GM21737 (cell line): ENCODE results near the gene TRUB2.

Source experiments
- ATAC-seq: cut with Tn5 transposase; IDR thresholded peaks from one replicate; pipeline ENCODE4 v1.9.1; 2021; ENCODE audit warnings: mild to moderate bottlenecking, moderate library complexity; ENCODE audit not compliant: unreplicated experiment

TRUB2 gene

DNA sequence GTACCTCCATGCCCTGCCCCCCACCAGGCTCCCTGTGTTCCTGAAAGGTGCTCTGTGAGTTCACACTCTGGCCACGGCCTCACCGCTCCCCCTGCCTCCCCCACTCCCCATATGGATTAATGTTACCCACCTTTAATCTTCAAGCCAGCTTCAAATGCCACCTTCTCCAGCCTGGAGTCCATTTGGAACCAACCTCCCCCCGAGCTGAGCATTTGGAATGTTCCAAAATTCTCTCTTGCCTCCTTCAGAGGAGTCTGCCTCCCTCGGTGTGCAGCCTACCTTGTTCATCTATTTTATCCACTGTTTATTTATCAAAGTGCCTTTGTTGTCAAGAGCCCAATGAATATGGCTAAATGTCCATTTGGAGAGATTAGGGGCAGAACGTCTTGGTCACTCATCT is 50.7 kb downstream of the TRUB2 start:
- no peak for ATAC-seq

DNA sequence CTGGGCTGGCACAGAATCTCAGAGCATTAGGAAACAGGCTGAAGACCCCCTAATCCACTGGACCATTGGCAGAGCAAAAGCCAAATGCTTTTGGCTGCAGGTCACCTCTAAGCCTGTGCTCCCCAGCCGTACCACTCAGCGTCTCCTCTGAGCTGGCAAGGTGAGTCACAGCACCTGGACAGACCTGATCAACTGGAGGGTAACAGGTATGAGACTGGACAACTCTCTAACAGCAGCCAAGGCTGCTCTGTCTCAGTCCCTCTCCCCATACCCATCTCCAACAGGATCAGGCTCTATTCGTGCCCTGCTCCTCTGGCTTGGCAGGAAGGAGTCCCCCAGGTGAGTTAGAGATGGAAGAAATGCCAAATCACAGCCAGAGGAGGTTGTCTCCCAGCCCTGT is 51.1 kb downstream of the TRUB2 start:
- ATAC-seq, result no peak

DNA sequence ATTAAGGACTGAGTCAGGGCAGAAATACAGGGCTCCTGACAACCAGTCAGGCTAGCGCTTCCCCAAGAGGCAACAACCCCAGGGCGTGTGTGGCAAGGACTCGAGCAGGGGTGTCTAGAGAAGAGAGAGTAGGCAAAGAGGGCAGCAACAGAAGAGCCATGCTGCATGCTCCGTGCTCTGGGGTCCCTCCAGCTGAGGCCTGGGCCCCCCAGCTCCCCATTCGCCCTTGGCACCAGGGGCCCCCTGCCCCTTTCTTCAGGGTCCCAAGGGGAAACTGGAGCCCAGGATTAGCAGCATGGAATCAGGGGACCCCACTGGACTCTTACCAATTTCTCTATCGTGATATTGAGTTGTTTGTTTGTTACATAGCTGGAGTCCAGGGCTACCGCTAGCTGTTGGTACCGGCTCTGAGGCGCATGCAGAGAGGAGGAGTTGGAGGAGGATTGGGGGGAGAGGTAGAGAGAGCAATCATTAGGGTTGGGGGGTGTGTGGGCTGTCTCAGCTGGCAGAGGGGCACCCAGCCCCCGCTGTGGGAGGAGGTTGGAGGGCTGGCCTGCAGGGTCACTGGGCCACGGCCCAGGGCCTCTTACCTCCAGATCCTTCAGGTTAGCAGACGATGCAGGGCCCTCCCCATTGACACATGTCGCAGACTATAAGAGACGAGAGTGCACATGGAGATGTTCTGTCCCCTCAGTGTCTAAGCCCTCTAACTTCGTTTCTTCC is 55.2 kb downstream of the TRUB2 start:
- no peak for ATAC-seq

DNA sequence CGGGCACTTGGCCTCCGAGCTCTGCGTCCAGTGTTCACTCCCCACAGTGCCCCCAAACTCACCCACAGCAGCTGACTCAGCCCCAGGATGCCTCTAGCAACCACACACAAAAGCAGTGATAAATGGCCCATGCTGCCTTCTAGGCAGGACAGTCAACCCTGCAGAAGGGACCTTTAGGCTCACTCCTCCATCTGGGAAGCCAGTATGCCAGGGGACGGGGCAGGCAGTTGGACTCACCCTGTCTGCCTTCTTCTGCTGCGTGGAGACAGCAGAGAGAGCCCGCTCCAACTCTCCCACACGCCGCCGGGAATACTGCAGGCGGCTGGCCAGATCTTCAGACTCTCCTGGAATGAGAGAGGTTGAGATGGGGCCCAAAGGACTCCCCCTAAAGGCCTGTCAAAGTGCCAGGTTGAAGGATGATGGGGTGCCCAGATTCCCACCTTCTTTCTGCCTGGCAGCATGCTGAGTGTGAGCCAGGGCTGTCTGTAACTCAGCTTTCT is 56.8 kb downstream of the TRUB2 start:
- no peak for ATAC-seq

DNA sequence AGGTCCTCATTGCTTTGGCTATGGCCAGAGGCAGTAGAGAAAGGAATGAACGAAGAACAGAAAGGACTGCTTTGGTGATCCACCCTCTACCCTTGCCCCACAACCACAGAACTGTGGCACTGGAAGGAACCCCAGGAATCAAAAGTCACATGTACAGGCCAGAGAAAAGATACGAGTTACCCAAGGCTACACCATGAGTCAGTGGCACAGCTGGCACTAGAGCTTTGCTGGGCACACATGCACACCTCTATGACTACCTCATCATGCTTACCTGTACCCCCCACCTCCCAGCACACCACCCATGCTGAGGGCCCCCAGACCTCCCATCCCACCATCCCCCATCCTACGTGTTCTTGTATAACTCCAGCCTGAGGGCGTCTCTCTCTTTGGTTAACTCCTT is 59.6 kb downstream of the TRUB2 start:
- no peak for ATAC-seq

DNA sequence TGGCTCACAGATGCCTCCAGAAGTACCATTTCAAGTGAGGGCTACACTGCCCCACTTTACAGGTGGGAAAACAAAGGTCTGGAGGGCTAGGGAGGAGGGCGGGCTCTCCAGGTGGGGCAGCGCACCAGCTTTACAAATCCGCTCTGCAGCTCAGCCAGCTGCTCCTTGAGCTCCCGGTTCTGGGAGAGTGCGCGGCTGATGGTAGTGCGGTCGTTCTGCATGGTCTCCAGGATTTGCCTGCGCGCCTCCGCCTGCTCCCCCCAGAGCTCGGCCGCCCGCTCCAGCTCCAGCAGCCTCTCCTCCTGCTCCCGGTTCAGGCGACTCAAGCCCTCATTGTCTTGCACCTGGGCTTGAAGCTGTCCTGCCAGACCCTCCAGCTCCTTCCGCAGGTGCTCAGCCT is 61.9 kb downstream of the TRUB2 start:
- ATAC-seq, result no peak

DNA sequence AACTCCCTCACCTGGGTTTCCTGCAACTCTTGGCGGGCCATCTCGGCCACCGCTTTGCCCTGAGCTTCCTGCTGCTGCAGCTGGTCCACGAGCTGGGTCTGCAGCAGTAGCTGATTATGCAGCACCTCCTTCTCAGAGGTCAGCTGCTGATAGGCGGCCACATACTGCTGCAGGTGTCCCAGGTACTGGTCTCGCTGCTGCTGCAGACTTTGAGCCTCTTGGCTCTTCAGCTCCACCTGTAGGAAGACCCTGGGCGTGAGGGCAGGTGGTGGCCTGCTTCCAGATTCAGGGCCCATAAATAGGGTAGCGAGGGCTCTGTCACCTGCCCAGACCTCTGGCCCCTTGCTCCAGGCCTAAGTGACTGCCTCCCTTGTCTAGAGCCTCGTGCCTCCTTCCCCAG is 63.1 kb downstream of the TRUB2 start:
- no peak for ATAC-seq

DNA sequence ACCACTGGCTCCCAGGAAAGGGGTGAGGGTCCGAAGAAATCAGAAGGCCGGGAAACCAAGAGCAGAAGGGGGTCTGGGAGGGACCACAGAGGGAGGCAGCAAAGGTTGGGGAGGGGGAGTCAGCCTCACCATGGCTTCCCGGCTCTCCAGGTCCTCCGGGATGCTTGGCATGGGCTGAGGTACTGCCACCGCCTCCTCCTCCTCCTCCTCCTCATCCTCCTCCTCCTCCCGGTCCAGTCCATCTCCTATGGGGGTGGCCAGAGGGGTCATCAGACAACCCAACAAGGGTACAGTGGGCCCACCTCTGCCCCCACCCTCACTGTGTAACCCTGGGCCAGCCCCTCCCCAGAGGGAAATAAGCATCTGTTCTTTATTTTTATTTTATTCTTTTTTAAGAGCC is 63.9 kb downstream of the TRUB2 start:
- ATAC-seq, result no peak

DNA sequence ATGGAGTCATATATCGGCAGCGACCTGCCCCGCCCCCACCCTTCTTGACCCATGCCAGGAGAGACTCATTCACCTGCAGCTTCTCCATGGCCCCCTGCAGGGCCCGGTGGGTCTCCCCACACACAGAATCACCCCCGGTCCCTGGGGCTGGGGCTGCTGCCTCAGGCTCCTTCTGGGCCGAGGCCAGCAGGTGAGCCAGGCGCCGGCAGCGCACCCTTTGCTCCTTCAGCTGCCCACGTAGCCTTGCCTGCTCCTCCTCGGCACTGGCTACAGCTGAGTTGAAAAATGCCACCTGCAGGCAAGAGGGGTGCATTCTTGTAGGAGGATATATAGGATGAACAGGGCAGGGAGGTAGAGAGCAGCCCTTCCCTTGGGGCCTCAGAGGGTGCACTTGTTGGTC is 64.3 kb downstream of the TRUB2 start:
- no peak for ATAC-seq

DNA sequence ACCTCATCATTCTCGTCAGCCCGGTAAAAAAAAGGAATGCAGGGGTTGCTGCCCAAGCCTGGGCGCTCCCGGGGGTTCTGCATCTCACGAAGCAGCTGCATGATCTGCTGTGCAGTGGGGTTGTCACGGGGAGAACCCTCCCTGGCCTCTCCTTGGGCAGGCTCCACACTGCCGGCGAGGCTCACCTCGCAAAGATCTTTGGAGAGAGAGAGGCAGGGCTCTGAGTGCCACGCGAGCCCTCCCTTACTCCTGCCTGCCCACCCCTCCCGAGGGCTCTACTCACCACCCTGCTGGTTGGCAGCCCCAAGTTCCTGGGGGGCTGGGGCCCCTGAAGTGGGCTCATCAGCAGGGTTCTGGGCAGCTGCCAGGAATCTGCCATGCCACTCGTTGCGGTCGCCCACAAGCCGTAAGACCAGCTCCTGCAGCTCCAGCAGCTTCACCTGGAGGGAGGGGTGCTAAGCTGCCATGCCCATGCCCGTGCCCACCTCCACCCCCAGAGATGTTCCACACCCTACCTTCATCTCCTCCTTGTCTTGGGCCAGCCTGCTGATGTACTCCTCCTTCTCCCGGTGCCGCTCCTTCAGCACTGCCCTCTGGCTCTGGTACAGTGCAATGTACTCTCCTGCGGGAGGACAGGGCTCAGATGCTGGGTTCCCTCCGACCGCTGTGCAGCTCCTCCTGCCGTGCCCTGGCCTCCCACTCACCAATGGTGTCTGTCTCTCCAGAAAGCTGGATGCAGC is 65.0 kb downstream of the TRUB2 start:
- no peak for ATAC-seq
